ENCODE measurements around the gene DDO.

DNA sequence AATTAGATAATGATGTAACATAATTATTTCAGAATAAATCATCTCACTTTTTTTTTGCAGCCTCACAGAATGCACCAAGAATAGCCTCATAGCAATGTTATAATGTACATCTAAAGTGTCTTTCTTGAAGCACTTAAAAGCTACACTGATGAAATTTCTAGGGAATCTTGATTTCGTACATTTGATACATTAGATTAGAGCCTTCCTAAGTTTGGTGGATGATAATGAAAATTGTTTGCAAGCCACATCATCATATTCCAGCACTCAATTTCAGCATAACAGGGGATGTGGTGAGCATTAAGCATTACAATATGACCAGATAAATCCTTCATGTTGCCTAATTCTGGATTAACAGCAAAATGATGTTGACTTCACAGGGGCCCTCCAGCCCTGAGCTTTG, 47.5 kb downstream of the DDO start:
- TF ChIP-seq, protein P1, sequence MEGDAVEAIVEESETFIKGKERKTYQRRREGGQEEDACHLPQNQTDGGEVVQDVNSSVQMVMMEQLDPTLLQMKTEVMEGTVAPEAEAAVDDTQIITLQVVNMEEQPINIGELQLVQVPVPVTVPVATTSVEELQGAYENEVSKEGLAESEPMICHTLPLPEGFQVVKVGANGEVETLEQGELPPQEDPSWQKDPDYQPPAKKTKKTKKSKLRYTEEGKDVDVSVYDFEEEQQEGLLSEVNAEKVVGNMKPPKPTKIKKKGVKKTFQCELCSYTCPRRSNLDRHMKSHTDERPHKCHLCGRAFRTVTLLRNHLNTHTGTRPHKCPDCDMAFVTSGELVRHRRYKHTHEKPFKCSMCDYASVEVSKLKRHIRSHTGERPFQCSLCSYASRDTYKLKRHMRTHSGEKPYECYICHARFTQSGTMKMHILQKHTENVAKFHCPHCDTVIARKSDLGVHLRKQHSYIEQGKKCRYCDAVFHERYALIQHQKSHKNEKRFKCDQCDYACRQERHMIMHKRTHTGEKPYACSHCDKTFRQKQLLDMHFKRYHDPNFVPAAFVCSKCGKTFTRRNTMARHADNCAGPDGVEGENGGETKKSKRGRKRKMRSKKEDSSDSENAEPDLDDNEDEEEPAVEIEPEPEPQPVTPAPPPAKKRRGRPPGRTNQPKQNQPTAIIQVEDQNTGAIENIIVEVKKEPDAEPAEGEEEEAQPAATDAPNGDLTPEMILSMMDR (IDR thresholded peaks at IDR 0.05): no peak
- TF ChIP-seq POLR2A (IDR thresholded peaks at IDR 0.05): no peak
